Measurements from ENCODE around the gene SIVA1.
A peak's percentile ranks its signal among the peaks of the same experiment; 100 is the strongest.

Gene SIVA1

DNA sequence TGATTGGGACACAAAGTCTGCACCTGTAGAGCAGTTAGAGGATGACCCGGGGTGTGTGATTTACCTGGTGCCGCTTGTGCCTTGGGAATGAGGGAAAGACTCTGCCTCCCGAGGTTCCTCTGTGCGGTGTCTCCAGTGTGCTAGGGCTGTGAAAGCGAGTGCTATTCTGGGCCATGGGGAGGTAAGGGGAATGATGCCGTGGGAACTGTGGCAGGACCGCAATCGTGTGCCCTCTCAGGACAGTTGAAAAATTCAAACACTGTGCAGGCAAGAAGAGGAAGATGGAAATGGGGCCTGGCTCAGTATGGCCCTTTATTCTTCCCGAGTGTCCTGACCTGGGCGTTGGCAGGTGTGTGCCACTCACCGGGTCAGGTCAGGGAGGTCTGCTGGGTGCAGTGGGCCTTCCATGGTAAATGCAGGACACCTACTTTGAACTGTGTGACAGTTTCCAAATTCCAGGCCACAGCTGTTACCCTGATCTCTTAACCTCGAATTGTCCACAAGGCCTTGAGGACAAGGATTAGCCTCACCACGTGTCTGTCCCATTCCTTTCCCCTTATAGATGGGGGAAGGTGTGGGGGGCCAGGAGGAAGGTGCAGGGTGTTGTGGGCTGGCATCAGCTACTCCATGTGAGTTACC, 1.4 kb downstream of the SIVA1 start:
- Histone ChIP-seq H3K4me1 (ENCODE audit: control insufficient read depth, insufficient read depth, low read length) (peaks cover 7% of the 10 kb centered on the region; the same call in 1 of the 2 replicates), H3K9ac (ENCODE audit: low read depth, low read length) (no peak overlapping the region), H3K27me3 (ENCODE audit: control insufficient read depth, insufficient read depth, low read length) (no peaks in the 10 kb centered on the region), H3K9me3 (ENCODE audit: control insufficient read depth, insufficient read depth, low read length) (peaks cover 13% of the 10 kb centered on the region; the same call in 1 of the 2 replicates), H3K27ac (ENCODE audit: low read depth, low read length) (no peak overlapping the region), H3K36me3 (ENCODE audit: control insufficient read depth, insufficient read depth, low read length) (peaks cover 46% of the 10 kb centered on the region), H3K4me3 (ENCODE audit: low read depth, low read length) (peak overlapping the region; percentile 100)

DNA sequence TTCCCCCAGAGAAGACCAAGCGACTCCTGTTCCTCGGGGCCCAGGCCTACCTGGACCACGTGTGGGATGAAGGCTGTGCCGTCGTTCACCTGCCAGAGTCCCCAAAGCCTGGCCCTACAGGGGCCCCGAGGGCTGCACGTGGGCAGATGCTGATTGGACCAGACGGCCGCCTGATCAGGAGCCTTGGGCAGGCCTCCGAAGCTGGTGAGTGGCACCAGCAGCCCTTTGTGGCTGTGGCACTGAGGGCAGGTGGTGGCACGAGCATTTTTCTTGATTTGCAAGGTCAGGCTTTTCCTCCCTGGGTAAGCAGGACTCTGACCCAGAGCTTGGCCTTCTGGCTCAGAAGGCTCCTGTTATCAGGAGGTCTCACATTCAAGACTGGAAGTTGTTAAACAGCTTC, 2.7 kb downstream of the SIVA1 start:
- Histone ChIP-seq H3K9ac (ENCODE audit: low read depth, low read length) (no peak overlapping the region), H3K4me1 (ENCODE audit: control insufficient read depth, insufficient read depth, low read length) (peaks cover 7% of the 10 kb centered on the region; the same call in 1 of the 2 replicates), H3K27me3 (ENCODE audit: control insufficient read depth, insufficient read depth, low read length) (no peaks in the 10 kb centered on the region), H3K4me3 (ENCODE audit: low read depth, low read length) (no peak overlapping the region), H3K36me3 (ENCODE audit: control insufficient read depth, insufficient read depth, low read length) (peaks cover 55% of the 10 kb centered on the region), H3K27ac (ENCODE audit: low read depth, low read length) (no peak overlapping the region), H3K9me3 (ENCODE audit: control insufficient read depth, insufficient read depth, low read length) (peaks cover 6% of the 10 kb centered on the region; the same call in 1 of the 2 replicates)

DNA sequence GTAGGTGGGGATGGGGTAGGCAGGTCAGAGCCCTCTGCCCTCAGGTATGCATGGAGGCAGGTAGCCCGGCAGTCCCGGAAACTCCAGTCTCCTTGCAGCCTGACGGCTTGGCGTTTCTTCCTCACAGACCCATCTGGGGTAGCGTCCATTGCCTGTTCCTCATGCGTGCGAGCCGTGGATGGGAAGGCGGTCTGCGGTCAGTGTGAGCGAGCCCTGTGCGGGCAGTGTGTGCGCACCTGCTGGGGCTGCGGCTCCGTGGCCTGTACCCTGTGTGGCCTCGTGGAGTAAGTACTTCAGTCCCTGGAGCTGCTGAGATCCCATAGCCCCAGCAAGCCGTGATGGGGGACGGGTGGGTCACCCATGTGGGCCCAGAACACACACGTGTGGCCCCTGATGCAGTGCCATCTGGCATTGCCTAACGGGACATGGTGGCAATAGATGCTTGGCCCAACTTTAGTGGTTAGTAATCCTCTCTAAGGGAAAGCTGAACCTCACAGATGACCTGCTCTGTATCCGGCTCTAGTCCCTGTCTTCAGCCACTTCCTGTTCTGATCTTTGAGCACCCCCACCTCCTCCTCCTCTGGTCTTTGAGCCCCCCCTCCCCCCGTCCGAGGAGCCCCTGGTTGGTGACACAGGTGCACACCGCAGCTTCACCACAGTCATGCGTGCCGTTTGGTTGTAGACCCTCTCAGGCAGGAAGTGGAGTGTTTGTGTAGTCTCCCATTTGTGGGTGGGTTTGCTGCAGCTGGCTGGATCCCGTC, 3.7 kb downstream of the SIVA1 start:
- Histone ChIP-seq H3K36me3 (ENCODE audit: control insufficient read depth, insufficient read depth, low read length) (peaks cover 55% of the 10 kb centered on the region), H3K27ac (ENCODE audit: low read depth, low read length) (no peak overlapping the region), H3K4me1 (ENCODE audit: control insufficient read depth, insufficient read depth, low read length) (peaks cover 7% of the 10 kb centered on the region; the same call in 1 of the 2 replicates), H3K27me3 (ENCODE audit: control insufficient read depth, insufficient read depth, low read length) (no peaks in the 10 kb centered on the region), H3K9me3 (ENCODE audit: control insufficient read depth, insufficient read depth, low read length) (peaks cover 6% of the 10 kb centered on the region; the same call in 1 of the 2 replicates), H3K9ac (ENCODE audit: low read depth, low read length) (no peak overlapping the region), H3K4me3 (ENCODE audit: low read depth, low read length) (no peak overlapping the region)

DNA sequence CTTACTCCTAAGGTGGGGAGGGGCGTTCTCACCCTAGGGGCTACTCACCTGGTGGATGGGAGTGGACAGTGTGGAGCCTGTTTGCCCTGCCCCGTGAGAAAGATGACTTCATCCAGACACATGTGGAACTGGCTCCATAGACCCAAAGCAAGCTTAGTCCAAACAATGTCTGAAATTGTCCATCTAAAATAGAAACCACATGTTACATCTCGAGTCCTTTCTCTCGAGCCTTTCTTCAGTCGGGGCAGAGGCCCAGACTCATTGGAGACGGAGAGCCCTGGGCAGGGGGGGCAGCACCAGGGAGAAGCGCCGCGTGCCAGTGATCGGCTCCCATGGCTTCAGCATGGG, 4.3 kb downstream of the SIVA1 start:
- Histone ChIP-seq H3K4me3 (ENCODE audit: low read depth, low read length) (no peak overlapping the region), H3K4me1 (ENCODE audit: control insufficient read depth, insufficient read depth, low read length) (peaks cover 7% of the 10 kb centered on the region; the same call in 1 of the 2 replicates), H3K9me3 (ENCODE audit: control insufficient read depth, insufficient read depth, low read length) (peaks cover 2% of the 10 kb centered on the region; the same call in 1 of the 2 replicates), H3K27ac (ENCODE audit: low read depth, low read length) (no peak overlapping the region), H3K27me3 (ENCODE audit: control insufficient read depth, insufficient read depth, low read length) (no peaks in the 10 kb centered on the region), H3K36me3 (ENCODE audit: control insufficient read depth, insufficient read depth, low read length) (peaks cover 58% of the 10 kb centered on the region), H3K9ac (ENCODE audit: low read depth, low read length) (no peak overlapping the region)

DNA sequence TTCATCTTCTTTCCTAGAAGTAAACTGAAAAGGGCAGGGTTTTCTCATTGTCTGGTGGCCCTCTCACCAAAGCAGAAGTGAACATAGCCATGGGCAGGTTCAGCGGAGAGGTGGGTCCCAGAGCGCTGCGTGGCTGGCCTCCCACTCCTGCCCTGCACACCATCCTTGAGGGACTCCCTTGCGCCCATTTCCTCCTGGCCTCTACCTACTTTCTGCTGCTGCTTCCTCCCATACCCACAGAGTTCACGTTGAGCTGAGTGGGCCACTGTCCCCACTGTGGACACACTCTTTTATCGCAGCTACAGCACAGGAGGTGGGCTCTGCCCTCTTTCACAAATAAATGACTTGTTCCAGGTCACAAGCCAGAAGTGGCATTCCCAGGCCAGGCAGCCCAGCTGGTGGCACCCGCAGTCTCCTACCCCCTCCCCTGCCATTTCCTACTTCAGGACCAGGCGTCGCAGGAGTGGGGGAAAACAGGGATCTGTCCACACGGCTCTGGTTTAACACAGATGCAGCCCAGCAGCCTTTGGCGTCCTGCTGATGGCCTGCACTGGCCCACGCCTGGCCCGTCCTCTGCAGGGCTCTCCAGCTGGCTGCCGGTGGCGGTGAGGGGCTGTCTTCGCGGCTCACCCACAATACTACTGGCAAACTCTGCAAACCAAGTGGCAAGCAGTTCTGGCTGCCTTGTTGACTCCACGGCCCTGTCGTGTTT, 4.9 kb downstream of the SIVA1 start:
- H3K4me1 ChIP-seq (ENCODE audit: control insufficient read depth, insufficient read depth, low read length): peaks cover 7% of the 10 kb centered on the region; the same call in 1 of the 2 replicates
- H3K36me3 ChIP-seq (ENCODE audit: control insufficient read depth, insufficient read depth, low read length): peaks cover 59% of the 10 kb centered on the region

DNA sequence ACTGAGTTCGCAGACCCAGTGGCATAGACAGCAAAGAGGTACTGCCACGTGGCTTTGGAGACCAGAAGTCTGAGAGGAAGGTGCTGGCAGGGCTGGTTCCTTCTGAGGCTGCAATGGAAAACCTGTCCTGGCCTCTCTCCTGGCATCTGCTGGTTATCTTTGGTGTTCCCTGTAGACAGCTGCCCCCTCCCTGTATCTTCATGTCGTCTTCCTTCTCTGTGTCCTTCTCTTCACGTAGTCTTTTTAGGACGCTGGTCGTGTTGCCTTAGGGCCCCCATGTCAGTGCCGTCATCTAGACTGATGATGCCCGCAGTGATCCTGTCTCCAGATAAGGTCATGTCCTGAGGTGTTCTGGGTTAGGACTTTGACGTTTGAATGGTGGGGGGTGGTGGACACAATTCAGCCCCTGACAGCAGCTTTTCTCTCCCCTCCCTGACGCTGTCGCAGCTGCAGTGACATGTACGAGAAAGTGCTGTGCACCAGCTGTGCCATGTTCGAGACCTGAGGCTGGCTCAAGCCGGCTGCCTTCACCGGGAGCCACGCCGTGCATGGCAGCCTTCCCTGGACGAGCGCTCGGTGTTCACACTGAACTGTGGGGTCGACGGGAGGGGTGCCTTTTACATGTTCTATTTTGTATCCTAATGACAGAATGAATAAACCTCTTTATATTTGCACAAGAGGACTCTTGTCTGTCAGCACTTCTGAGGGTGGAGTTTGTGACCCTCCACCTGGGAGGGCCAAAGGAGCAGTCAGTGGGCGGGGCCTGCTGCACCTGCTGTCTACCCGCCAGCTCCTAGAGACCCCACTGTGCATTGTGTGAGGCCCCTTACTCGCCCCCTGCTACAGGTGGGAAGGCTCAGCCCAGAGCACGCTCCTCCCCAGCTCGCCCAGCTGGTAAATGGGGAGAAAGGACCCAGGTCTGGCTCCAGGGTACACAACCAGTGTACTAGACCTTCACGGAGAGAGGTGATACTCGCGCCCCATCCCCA, 6.3 kb downstream of the SIVA1 start:
- Histone ChIP-seq H3K36me3 (ENCODE audit: control insufficient read depth, insufficient read depth, low read length) (peaks cover 59% of the 10 kb centered on the region), H3K9ac (ENCODE audit: low read depth, low read length) (no peak overlapping the region), H3K27me3 (ENCODE audit: control insufficient read depth, insufficient read depth, low read length) (no peaks in the 10 kb centered on the region), H3K9me3 (ENCODE audit: control insufficient read depth, insufficient read depth, low read length) (no peaks in the 10 kb centered on the region), H3K4me1 (ENCODE audit: control insufficient read depth, insufficient read depth, low read length) (peaks cover 2% of the 10 kb centered on the region; the same call in 1 of the 2 replicates), H3K4me3 (ENCODE audit: low read depth, low read length) (no peak overlapping the region), H3K27ac (ENCODE audit: low read depth, low read length) (no peak overlapping the region)

More for the DNA sequence above, 4.9 kb downstream of the SIVA1 start:
- Histone ChIP-seq H3K27ac (ENCODE audit: low read depth, low read length) (no peak overlapping the region), H3K9ac (ENCODE audit: low read depth, low read length) (no peak overlapping the region), H3K9me3 (ENCODE audit: control insufficient read depth, insufficient read depth, low read length) (no peaks in the 10 kb centered on the region), H3K4me3 (ENCODE audit: low read depth, low read length) (no peak overlapping the region), H3K27me3 (ENCODE audit: control insufficient read depth, insufficient read depth, low read length) (no peaks in the 10 kb centered on the region)

DNA sequence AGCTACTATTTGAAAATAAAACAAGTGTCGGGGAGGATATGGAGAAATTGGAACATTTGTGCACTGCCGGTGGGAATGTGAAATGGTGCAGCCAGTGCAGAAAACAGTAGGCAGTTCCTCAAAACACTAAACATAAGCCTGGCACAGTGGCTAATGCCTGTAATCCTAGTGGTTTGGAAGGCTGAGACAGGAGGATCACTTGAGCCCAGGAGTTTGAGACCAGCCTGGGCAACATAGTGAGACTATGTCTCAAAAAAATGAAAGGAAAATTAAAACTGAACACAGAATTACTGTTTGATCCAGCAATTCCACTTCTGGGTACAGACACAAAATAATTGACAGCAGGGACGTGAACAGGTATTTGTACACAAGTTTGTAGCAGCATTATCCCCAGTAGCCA, 12.6 kb downstream of the SIVA1 start:
- Histone ChIP-seq H3K27ac (ENCODE audit: low read depth, low read length) (no peak overlapping the region), H3K4me1 (ENCODE audit: control insufficient read depth, insufficient read depth, low read length) (no peaks in the 10 kb centered on the region; the same call in 1 of the 2 replicates), H3K9me3 (ENCODE audit: control insufficient read depth, insufficient read depth, low read length) (no peaks in the 10 kb centered on the region), H3K4me3 (ENCODE audit: low read depth, low read length) (no peak overlapping the region), H3K9ac (ENCODE audit: low read depth, low read length) (no peak overlapping the region), H3K36me3 (ENCODE audit: control insufficient read depth, insufficient read depth, low read length) (0 out of 2 replicates have a peak, but pooled peaks cover 8% of the 10 kb centered on the region), H3K27me3 (ENCODE audit: control insufficient read depth, insufficient read depth, low read length) (no peaks in the 10 kb centered on the region)

DNA sequence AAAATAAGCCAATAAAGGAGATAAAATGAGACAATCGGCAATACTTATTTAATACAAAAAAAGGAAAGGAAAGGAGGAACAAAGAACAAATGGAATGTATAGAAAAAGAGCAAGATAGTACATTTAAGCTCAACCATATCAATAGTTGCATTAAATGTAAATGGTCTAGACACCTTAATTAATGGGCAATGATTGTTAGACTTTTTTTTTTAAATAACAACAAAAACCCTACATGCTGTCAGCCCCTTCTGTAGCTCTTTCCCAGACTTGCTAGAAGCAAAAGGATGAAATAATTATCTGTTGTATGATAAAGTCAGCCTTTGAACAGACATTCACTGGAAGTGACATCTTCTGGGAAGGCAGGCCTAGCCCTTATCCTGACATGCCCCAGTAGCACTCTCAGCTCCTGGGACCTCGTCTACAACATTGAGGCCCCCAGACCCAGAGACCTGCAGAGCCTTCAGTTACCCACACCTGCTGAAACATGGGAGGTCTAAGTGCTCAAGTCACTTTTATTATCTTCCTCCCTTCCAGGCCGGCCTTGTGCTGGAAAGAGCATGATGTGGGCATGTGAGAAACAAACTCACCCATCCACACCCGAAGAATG, 13.4 kb downstream of the SIVA1 start:
- no peaks in the 10 kb centered on the region; the same call in 1 of the 2 replicates for H3K4me1 ChIP-seq (ENCODE audit: control insufficient read depth, insufficient read depth, low read length)
- H3K27me3 ChIP-seq (ENCODE audit: control insufficient read depth, insufficient read depth, low read length): no peaks in the 10 kb centered on the region
- no peak overlapping the region for H3K9ac ChIP-seq (ENCODE audit: low read depth, low read length)
- no peak overlapping the region for H3K27ac ChIP-seq (ENCODE audit: low read depth, low read length)
- H3K4me3 ChIP-seq (ENCODE audit: low read depth, low read length): peak overlapping the region; percentile 29; the same call in 1 of the 2 replicates
- peaks cover 15% of the 10 kb centered on the region for H3K36me3 ChIP-seq (ENCODE audit: control insufficient read depth, insufficient read depth, low read length)
- peaks cover 4% of the 10 kb centered on the region for H3K9me3 ChIP-seq (ENCODE audit: control insufficient read depth, insufficient read depth, low read length)

DNA sequence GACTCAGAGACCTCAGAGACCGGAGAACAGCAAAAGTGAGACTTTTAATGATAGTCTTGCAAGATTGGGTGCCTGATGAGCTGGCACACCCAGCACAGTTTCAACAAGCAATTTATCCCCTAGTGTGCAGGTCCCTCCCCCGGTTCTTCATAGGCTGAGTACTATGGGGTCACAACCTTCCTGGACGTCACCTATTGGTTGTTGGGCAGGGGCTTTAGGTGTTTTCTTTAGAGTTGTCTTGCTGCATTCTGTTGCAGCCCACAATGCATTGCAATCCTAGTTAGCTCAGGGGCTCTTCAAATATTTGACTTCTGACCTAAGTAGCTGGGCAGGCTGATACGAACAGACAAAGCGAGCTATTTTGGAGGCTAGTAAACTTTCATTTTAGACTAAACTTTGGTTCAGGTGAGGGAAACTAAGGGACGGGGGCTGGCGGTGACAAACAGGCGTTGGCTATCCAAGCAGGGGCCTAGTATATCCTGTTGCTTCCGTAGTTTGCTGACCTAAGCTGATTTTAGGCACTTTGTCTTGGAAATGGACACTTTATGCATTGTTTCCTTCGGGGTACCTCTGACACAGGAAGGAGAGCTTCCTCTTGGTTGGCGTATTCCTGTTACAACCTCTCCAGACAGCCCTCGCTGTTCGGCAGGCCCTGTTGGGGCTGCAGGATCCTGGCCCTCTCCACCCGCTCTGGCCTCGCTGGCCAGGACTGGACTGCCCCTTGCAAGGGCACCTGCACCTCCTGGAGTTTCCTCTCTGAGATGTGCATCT, 14.1 kb downstream of the SIVA1 start:
- H3K36me3 ChIP-seq (ENCODE audit: control insufficient read depth, insufficient read depth, low read length): peaks cover 20% of the 10 kb centered on the region
- no peak overlapping the region for H3K9ac ChIP-seq (ENCODE audit: low read depth, low read length)
- no peaks in the 10 kb centered on the region for H3K27me3 ChIP-seq (ENCODE audit: control insufficient read depth, insufficient read depth, low read length)
- H3K4me3 ChIP-seq (ENCODE audit: low read depth, low read length): peak overlapping the region; percentile 29; the same call in 1 of the 2 replicates
- H3K4me1 ChIP-seq (ENCODE audit: control insufficient read depth, insufficient read depth, low read length): no peaks in the 10 kb centered on the region; the same call in 1 of the 2 replicates
- peak overlapping the region; percentile 42 for H3K27ac ChIP-seq (ENCODE audit: low read depth, low read length)
- peaks cover 5% of the 10 kb centered on the region for H3K9me3 ChIP-seq (ENCODE audit: control insufficient read depth, insufficient read depth, low read length)
